Fibroblast of lung (primary cell): ENCODE data around the gene SHPK.

Source experiments
- CTCF ChIP-seq, 2 donors: IDR thresholded peaks in 1 of 2; conservative IDR thresholded peaks in 1 of 2; 1 replicate in 1 of 2; 2 replicates in 1 of 2; pipeline ENCODE4 v1.5.1; 2011 to 2012; ENCODE audit warnings: low read length in 2 of 2, control low read depth in 1 of 2, inconsistent platforms in 1 of 2, low read depth in 1 of 2, mild to moderate bottlenecking in 1 of 2
- EZH2 ChIP-seq: IDR thresholded peaks from 2 replicates; pipeline ENCODE4 v1.5.1; 2012; ENCODE audit warnings: low read length, control low read depth, mild to moderate bottlenecking; ENCODE audit errors: missing control alignments

GRCh38 chr17:3582915-3583314 is 53.1 kb downstream of the SHPK start:
- TF ChIP-seq EZH2 (no peak), CTCF (conservative IDR thresholded peaks at IDR 0.05 in 1 of 2, IDR thresholded peaks at IDR 0.05 in 1 of 2; ENCODE audit: low read depth in 1 of 2, low read length in 2 of 2) (no peak)
